ENCODE data around the gene OR1I1. TPM values are rescaled to one million over a fixed set of nuclear protein-coding genes. Genes with fewer than 3 reads are reported as not detected.

Gene OR1I1
- total RNA-seq, 1 donor from 2014 or later, result not detected

GRCh38 chr19:15120135-15121026 is 38.4 kb downstream of the OR1I1 start:
- Mint-ChIP-seq H3K27me3 (ENCODE audit: unreplicated experiment) (peaks cover 6% of the 10 kb centered on the region), H3K9me3 (ENCODE audit: unreplicated experiment) (peaks cover 4% of the 10 kb centered on the region), H3K4me1 (ENCODE audit: low read depth, unreplicated experiment) (peaks cover 4% of the 10 kb centered on the region), H3K4me3 (ENCODE audit: unreplicated experiment) (no peak overlapping the region), H3K36me3 (ENCODE audit: unreplicated experiment) (no peaks in the 10 kb centered on the region), H3K27ac (ENCODE audit: unreplicated experiment) (no peak overlapping the region)
- TF ChIP-seq, protein P1, sequence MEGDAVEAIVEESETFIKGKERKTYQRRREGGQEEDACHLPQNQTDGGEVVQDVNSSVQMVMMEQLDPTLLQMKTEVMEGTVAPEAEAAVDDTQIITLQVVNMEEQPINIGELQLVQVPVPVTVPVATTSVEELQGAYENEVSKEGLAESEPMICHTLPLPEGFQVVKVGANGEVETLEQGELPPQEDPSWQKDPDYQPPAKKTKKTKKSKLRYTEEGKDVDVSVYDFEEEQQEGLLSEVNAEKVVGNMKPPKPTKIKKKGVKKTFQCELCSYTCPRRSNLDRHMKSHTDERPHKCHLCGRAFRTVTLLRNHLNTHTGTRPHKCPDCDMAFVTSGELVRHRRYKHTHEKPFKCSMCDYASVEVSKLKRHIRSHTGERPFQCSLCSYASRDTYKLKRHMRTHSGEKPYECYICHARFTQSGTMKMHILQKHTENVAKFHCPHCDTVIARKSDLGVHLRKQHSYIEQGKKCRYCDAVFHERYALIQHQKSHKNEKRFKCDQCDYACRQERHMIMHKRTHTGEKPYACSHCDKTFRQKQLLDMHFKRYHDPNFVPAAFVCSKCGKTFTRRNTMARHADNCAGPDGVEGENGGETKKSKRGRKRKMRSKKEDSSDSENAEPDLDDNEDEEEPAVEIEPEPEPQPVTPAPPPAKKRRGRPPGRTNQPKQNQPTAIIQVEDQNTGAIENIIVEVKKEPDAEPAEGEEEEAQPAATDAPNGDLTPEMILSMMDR (IDR thresholded peaks at IDR 0.05; ENCODE audit: partially characterized antibody, unreplicated experiment), result no peak
- no peak for DNase-seq

DNA sequence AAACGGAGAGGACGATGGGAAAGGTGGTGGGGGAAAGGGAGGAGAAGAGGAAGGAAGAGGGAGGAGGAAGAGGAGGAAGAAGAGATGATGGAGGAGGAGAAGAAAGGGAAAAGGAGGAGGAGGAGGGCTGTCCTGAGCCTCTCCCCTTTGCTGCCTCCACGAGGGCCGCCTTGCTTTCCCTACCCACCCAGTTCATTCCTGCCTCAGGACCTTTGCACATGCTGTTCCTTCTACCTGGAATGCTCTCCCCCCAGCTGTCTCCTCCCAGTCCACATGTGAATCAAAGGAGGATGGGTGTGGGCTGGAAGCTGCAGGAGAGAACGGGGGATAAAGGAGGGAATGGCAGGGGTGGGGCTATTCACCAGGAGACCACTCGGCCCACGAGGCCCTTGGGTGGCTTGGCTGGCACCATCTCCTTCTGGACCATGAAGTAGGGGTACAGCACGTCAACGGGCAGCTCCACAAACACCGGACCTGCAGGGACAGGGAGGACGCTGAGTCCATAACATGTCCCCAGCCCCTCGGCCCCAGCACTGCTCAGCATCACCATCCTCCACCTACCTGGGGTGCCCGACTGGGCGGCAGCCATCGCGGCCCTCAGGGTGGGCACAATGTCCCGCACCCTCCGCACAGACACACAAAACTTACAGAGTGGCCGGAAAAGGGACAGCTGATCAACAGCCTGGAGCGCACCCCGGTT is 40.5 kb downstream of the OR1I1 start:
- H3K4me1 Mint-ChIP-seq (ENCODE audit: low read depth, unreplicated experiment), result peaks cover 4% of the 10 kb centered on the region
- TF ChIP-seq, protein P1 (IDR thresholded peaks at IDR 0.05; ENCODE audit: partially characterized antibody, unreplicated experiment), result no peak
- H3K4me3 Mint-ChIP-seq (ENCODE audit: unreplicated experiment), result no peak overlapping the region
- H3K9me3 Mint-ChIP-seq (ENCODE audit: unreplicated experiment), result peaks cover 5% of the 10 kb centered on the region
- H3K27ac Mint-ChIP-seq (ENCODE audit: unreplicated experiment), result no peak overlapping the region
- H3K27me3 Mint-ChIP-seq (ENCODE audit: unreplicated experiment), result peaks cover 9% of the 10 kb centered on the region
- H3K36me3 Mint-ChIP-seq (ENCODE audit: unreplicated experiment), result no peaks in the 10 kb centered on the region
- no peak for DNase-seq

GRCh38 chr19:15123031-15123890 is 41.2 kb downstream of the OR1I1 start:
- H3K9me3 Mint-ChIP-seq (ENCODE audit: unreplicated experiment), result peaks cover 5% of the 10 kb centered on the region
- no peaks in the 10 kb centered on the region for H3K36me3 Mint-ChIP-seq (ENCODE audit: unreplicated experiment)
- DNase-seq, result no peak
- peak overlapping the region; percentile 97 for H3K27ac Mint-ChIP-seq (ENCODE audit: unreplicated experiment)
- TF ChIP-seq, protein P1 (IDR thresholded peaks at IDR 0.05; ENCODE audit: partially characterized antibody, unreplicated experiment), result no peak
- peaks cover 4% of the 10 kb centered on the region for H3K4me1 Mint-ChIP-seq (ENCODE audit: low read depth, unreplicated experiment)
- peak overlapping the region; percentile 100 for H3K4me3 Mint-ChIP-seq (ENCODE audit: unreplicated experiment)
- H3K27me3 Mint-ChIP-seq (ENCODE audit: unreplicated experiment), result peaks cover 9% of the 10 kb centered on the region

DNA sequence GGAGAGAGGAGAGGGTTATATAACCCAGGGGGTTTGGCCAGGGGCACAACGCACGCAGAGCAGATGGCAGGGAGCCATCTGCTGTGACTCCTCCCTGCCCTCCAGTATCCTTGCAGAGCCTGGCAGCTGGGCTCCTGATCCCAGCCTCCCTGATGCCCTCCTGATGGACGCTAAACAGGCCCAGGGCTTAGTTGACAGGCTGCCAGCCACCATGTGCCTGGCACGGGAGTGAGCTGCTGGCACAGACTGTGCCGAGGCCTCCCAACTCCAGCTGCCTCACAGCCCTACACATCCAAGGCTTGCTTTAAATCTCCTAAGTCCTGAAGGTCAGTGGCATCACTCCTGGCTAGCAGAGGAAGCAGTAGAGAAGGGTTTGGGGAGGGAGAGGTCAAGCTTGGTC is 41.9 kb downstream of the OR1I1 start:
- peaks cover 4% of the 10 kb centered on the region for H3K4me1 Mint-ChIP-seq (ENCODE audit: low read depth, unreplicated experiment)
- TF ChIP-seq, protein P1 (IDR thresholded peaks at IDR 0.05; ENCODE audit: partially characterized antibody, unreplicated experiment), result no peak
- peak overlapping the region; percentile 100 for H3K4me3 Mint-ChIP-seq (ENCODE audit: unreplicated experiment)
- peaks cover 5% of the 10 kb centered on the region for H3K9me3 Mint-ChIP-seq (ENCODE audit: unreplicated experiment)
- H3K36me3 Mint-ChIP-seq (ENCODE audit: unreplicated experiment), result no peaks in the 10 kb centered on the region
- DNase-seq, result peak; percentile 34
- peaks cover 6% of the 10 kb centered on the region for H3K27me3 Mint-ChIP-seq (ENCODE audit: unreplicated experiment)
- peak overlapping the region; percentile 97 for H3K27ac Mint-ChIP-seq (ENCODE audit: unreplicated experiment)
